PC-9 (cell line): ENCODE measurements around the gene RER1. TPM values are rescaled to one million over a fixed set of nuclear protein-coding genes. Genes with fewer than 3 reads are reported as not detected.

Experiments
- BruUV-seq: library from RNA; stranded (reverse); fragments of 400-500 nt; replicated peaks from 2 replicates; lab custom pipeline; 2021; lab: Mats Ljungman, UMichigan
- CTCF ChIA-PET: fragments of 300-600 bp; sonication (Branson Sonifier 250); formaldehyde crosslinking; loops from one replicate; lab custom pipeline; 2022; ENCODE audit warnings: antibody characterized with exemption; lab: Charles Lee
- POLR2A ChIA-PET: fragments of 300-600 bp; sonication (Branson Sonifier 250); formaldehyde crosslinking; loops from one replicate; lab custom pipeline; 2022; ENCODE audit warnings: antibody characterized with exemption; ENCODE audit not compliant: unreplicated experiment; lab: Charles Lee
- DNase-seq, 2 experiments: peaks; one replicate each; pipeline versions ENCODE4 v3.0.0 to v3.0.0-alpha.2; 2015 to 2022; ENCODE audit warnings: mixed read lengths in 1 of 2
- H2AFZ ChIP-seq: fragments of 200-600 bp; sonication (generic); 2 replicates; pipeline ENCODE4 v1.8.1; 2017; ENCODE audit warnings: antibody characterized with exemption
- H3F3A ChIP-seq: fragments of 200-600 bp; sonication (generic); 2 replicates; pipeline ENCODE4 v1.8.1; 2017; ENCODE audit warnings: antibody characterized with exemption, mild to moderate bottlenecking, low read depth; ENCODE audit not compliant: insufficient read depth
- H3K27ac ChIP-seq: fragments of 200-600 bp; sonication (generic); 2 replicates; pipeline ENCODE4 v1.6.1; 2016; ENCODE audit warnings: mixed run types
- H3K27me3 ChIP-seq: fragments of 200-600 bp; sonication (generic); 2 replicates; pipeline ENCODE4 v1.6.1; 2016; ENCODE audit warnings: low read depth, mixed run types; ENCODE audit not compliant: insufficient read depth
- H3K36me3 ChIP-seq: fragments of 200-600 bp; sonication (generic); 2 replicates; pipeline ENCODE4 v1.6.1; 2016; ENCODE audit warnings: low read depth, mixed run types
- H3K4me1 ChIP-seq: fragments of 200-600 bp; sonication (generic); replicated peaks from 2 replicates; pipeline ENCODE4 v1.6.1; 2016; ENCODE audit warnings: mixed run types; ENCODE audit not compliant: insufficient read depth
- H3K4me2 ChIP-seq: fragments of 200-600 bp; sonication (generic); 2 replicates; pipeline ENCODE4 v1.6.1; 2017; ENCODE audit warnings: mixed run types
- H3K4me3 ChIP-seq: fragments of 200-600 bp; sonication (generic); 2 replicates; pipeline ENCODE4 v1.6.1; 2016; ENCODE audit warnings: mixed run types
- H3K79me2 ChIP-seq: fragments of 200-600 bp; sonication (generic); 2 replicates; pipeline ENCODE4 v1.6.1; 2017; ENCODE audit warnings: low read depth, mixed run types
- H3K9me2 ChIP-seq: fragments of 200-600 bp; sonication (generic); 2 replicates; pipeline ENCODE4 v1.8.1; 2017; ENCODE audit warnings: mild to moderate bottlenecking; ENCODE audit not compliant: insufficient read depth
- H3K9me3 ChIP-seq: fragments of 200-600 bp; sonication (generic); 2 replicates; pipeline ENCODE4 v1.8.1; 2016; ENCODE audit warnings: low read depth; ENCODE audit not compliant: insufficient read depth
- H4K20me1 ChIP-seq: fragments of 200-600 bp; sonication (generic); 2 replicates; pipeline ENCODE4 v1.8.1; 2017; ENCODE audit not compliant: insufficient read depth
- CTCF ChIP-seq: fragments of 200-600 bp; sonication (generic); conservative IDR thresholded peaks from 2 replicates; pipeline ENCODE4 v1.6.1; 2017; ENCODE audit warnings: mixed run types, antibody characterized with exemption, mild to moderate bottlenecking, moderate library complexity
- EZH2 ChIP-seq: fragments of 200-600 bp; sonication (generic); IDR thresholded peaks from 2 replicates; pipeline ENCODE4 v1.8.0; 2017; ENCODE audit warnings: antibody characterized with exemption, low read depth
- intact Hi-C: fragments of 100-400 bp; cut with micrococcal nuclease; formaldehyde crosslinking; loops from one replicate; pipeline ENCODE4 v1.10.0; 2022; ENCODE audit not compliant: unreplicated experiment
- total RNA-seq: library from RNA; stranded (reverse); gene quantifications from 2 replicates; pipeline ENCODE4 v1.2.3, GENCODE V29; 2021

The RER1 gene
- total RNA-seq, 1 experiment from 2014 or later, result 131 TPM

GRCh38 chr1:2344744-2345296 is 46.8 kb upstream of the RER1 start:
- Histone ChIP-seq H3K27me3 (no peaks in the 10 kb centered on the region), H3K9me3 (no peaks in the 10 kb centered on the region), H4K20me1 (no peaks in the 10 kb centered on the region; the same call in 1 of the 2 replicates), H3K9me2 (no peaks in the 10 kb centered on the region), H3K4me2 (no peak overlapping the region), H3K27ac (no peak overlapping the region), H3K79me2 (no peaks in the 10 kb centered on the region), H3K4me1 (no peaks in the 10 kb centered on the region), H3K4me3 (no peak overlapping the region), H2AFZ (no peak overlapping the region), H3K36me3 (no peaks in the 10 kb centered on the region), H3F3A (peaks cover under 1% of the 10 kb centered on the region; the same call in 1 of the 2 replicates)
- no TSS peak for BruUV-seq
- no peak for TF ChIP-seq CTCF
- TF ChIP-seq EZH2, result no peak
- intact Hi-C loops, result no loop called here
- POLR2A ChIA-PET, result no interaction called here
- CTCF ChIA-PET, result no interaction called here
- no peak for DNase-seq

DNA sequence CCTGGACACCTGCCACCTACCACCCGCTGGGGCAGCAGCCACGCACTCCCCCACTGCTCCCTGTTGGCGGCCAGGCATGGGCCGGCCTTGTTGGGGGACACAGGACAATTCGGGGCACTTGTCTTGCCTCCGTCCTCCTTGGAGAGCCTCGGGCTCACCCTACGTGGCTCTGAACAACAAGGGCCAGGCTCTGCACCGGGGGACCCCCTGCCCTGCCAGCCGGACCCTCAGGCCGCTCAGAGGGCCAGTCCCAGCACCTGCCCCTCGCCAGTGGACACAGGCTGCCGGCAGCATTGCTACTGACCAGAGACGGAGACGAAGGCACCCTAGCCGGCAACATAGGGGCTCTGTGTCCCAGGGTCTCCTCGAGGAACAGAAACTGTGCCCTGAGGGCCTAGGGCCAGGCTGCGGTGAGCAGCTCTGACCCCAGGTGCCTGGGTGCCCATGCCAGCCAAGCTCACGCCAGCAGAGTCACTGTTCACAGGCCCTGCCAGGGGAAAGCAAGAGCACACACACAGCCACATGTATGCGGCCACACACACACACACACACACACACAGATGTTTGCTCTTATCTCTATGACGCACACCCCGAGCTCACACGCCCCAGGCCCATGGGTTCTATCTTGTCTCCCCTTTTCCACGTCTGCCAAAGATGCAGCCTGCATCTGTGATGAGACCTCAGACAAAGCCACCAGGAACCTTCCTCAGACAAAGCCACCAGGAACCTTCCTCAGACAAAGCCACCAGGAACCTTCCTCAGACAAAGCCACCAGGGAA is 46.2 kb upstream of the RER1 start:
- no peaks in the 10 kb centered on the region for H3K9me3 ChIP-seq
- CTCF ChIA-PET, result no interaction called here
- H3K79me2 ChIP-seq, result no peaks in the 10 kb centered on the region
- no peak overlapping the region for H3K4me2 ChIP-seq
- peaks cover 8% of the 10 kb centered on the region; the same call in 1 of the 2 replicates for H3F3A ChIP-seq
- no peaks in the 10 kb centered on the region; the same call in 1 of the 2 replicates for H4K20me1 ChIP-seq
- no peaks in the 10 kb centered on the region for H3K36me3 ChIP-seq
- POLR2A ChIA-PET, result no interaction called here
- DNase-seq, result no peak
- H3K27me3 ChIP-seq, result no peaks in the 10 kb centered on the region
- H3K27ac ChIP-seq, result no peak overlapping the region
- TF ChIP-seq EZH2 (no peak), CTCF (no peak)
- no peak overlapping the region for H2AFZ ChIP-seq
- intact Hi-C loops, result no loop called here
- no peaks in the 10 kb centered on the region for H3K9me2 ChIP-seq
- no TSS peak for BruUV-seq
- no peak overlapping the region for H3K4me3 ChIP-seq
- no peaks in the 10 kb centered on the region for H3K4me1 ChIP-seq

DNA sequence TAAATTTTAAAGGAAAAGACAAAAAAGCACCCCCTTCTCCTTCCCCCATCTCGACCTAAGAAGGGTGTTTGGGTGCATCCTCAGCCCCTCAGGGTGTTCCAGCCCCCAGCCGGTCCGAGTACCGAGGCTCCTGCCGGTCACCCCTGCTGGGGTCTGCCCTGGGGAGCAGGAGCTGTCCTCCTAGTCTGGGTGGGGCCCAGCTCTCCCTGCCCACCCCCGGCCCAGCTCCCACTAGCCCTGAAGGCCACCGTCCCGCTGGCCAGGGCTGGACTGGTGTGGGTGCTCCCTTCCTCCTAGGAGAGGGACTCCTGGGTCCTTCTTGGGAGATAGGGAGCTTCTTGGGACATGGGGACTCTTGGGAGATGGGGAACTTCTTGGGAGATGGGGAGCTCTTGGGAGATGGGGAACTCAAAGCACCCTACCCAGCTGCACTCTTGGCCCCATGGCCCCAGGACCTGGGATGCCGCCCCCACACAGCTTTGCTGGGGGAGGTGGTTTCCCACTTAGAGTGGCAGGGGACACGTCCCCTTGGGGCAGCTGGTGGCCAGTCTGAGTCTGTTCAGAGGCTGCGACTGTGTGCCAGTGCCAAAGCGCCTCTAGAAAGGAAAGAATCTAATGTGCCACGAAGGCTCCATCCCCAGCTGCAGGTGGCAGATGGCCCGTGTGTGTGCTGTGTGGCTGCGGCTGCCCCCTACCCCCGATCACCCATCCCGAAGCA is 44.8 kb upstream of the RER1 start:
- Histone ChIP-seq H3K36me3 (no peaks in the 10 kb centered on the region), H3K27me3 (no peaks in the 10 kb centered on the region), H3K27ac (no peak overlapping the region), H3K9me3 (no peaks in the 10 kb centered on the region), H2AFZ (no peak overlapping the region), H3K9me2 (no peaks in the 10 kb centered on the region), H3K4me2 (no peak overlapping the region), H3K4me3 (no peak overlapping the region), H3K79me2 (no peaks in the 10 kb centered on the region), H3F3A (peaks cover 8% of the 10 kb centered on the region; the same call in 1 of the 2 replicates), H3K4me1 (no peaks in the 10 kb centered on the region), H4K20me1 (no peaks in the 10 kb centered on the region; the same call in 1 of the 2 replicates)
- DNase-seq, result no peak
- CTCF ChIA-PET, result no interaction called here
- no TSS peak for BruUV-seq
- POLR2A ChIA-PET, result no interaction called here
- intact Hi-C loops, result no loop called here
- TF ChIP-seq EZH2 (no peak), CTCF (no peak)
